Fibroblast of mammary gland (primary cell): ENCODE results near the gene NLRC5.
"Not testable (repeated sequence)": the region's sequence is repeated elsewhere in the genome, so short reads cannot be mapped to it uniquely, and the experiment has no call there.

Experiments
- DNase-seq: peaks from one replicate; pipeline ENCODE4 v3.0.0-alpha.2; 2010; ENCODE audit warnings: low read depth
- H3K4me3 ChIP-seq: 2 replicates; pipeline ENCODE4 v1.5.1; 2011; ENCODE audit warnings: low read depth, mild to moderate bottlenecking, low read length, moderate library complexity; ENCODE audit not compliant: control insufficient read depth
- TF ChIP-seq, protein P1 (sequence below): conservative IDR thresholded peaks from 2 replicates; pipeline ENCODE4 v1.5.1; 2011; ENCODE audit warnings: low read depth, low read length, inconsistent platforms; ENCODE audit not compliant: control insufficient read depth, insufficient read depth

NLRC5 gene

GRCh38 chr16:57000271-57001025 lies 11.1 kb downstream of the NLRC5 start:
- TF ChIP-seq, protein P1, sequence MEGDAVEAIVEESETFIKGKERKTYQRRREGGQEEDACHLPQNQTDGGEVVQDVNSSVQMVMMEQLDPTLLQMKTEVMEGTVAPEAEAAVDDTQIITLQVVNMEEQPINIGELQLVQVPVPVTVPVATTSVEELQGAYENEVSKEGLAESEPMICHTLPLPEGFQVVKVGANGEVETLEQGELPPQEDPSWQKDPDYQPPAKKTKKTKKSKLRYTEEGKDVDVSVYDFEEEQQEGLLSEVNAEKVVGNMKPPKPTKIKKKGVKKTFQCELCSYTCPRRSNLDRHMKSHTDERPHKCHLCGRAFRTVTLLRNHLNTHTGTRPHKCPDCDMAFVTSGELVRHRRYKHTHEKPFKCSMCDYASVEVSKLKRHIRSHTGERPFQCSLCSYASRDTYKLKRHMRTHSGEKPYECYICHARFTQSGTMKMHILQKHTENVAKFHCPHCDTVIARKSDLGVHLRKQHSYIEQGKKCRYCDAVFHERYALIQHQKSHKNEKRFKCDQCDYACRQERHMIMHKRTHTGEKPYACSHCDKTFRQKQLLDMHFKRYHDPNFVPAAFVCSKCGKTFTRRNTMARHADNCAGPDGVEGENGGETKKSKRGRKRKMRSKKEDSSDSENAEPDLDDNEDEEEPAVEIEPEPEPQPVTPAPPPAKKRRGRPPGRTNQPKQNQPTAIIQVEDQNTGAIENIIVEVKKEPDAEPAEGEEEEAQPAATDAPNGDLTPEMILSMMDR, result no peak
- H3K4me3 ChIP-seq, result no peak overlapping the region
- DNase-seq, result peak; percentile 98

GRCh38 chr16:57001026-57001679 lies 11.8 kb downstream of the NLRC5 start:
- H3K4me3 ChIP-seq, result no peak overlapping the region
- TF ChIP-seq, protein P1, result no peak
- no peak for DNase-seq

DNA sequence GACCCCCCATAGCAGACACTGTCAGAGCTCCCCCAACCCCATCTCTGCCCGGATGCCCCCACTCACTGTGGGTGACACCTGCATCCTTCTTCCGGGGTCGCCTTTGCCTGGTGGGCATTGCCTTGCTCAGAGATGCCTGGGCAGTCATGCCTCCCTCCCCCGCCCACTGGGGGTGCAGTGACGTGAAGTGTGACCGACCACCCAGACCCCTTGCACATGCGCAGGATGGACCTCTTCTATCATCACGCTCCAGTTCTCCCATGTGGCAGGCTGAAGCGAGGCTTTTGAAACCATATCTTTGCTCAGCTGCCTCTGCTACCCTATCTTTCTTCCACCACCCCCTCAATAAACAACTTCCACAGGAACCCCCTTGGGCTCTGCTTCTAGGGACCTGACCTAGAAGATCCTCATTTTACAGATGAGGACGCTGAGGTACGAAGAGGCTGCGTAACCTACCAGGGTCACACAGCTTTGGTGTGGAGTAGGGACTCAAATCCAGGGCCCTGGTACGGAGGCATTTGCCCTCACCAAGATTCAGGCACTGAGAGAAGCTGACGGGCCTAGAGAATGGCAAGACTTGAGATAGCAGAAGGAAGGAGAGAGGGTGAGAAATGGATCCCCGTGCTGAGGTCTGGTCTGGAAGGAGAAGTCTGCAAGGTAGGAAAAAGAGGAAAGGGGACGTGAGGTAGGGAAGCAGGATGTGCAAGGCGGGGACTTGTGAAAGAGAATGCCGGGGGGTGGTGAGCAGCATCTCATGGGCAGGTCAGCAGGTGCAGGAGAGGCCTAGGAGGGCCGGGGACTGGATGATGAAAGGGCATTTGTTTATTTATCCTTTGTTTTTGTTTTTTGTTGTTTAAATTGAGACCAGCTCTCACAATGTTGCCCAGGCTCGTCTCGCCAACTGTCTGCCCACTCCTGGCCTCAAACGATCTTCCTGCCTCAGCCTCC lies 14.4 kb downstream of the NLRC5 start:
- no peak for DNase-seq
- H3K4me3 ChIP-seq, result no peak overlapping the region

GRCh38 chr16:57004387-57005250 lies 15.3 kb downstream of the NLRC5 start:
- H3K4me3 ChIP-seq, result no peak overlapping the region
- TF ChIP-seq, protein P1, result no peak
- no peak for DNase-seq

More for the DNA sequence above, 14.4 kb downstream of the NLRC5 start:
- TF ChIP-seq, protein P1, result no peak

- DNase-seq, H3K4me3 ChIP-seq: not testable (repeated sequence)
Measured at GRCh38 chr16:57005597-57005996, 16.2 kb downstream of the NLRC5 start.

GRCh38 chr16:57007050-57007449 lies 17.7 kb downstream of the NLRC5 start:
- H3K4me3 ChIP-seq, result no peak overlapping the region
- TF ChIP-seq, protein P1, result no peak
- no peak for DNase-seq
